HAP-1 (cell line): ENCODE measurements around the gene PRKAR2B.
"Not testable (repeated sequence)": the region's sequence is repeated elsewhere in the genome, so short reads cannot be mapped to it uniquely, and the experiment has no call there.

Source experiments
- DNase-seq, 2 experiments: peaks; one replicate each; pipeline ENCODE4 v3.0.0-alpha.2; 2016 to 2020; ENCODE audit warnings: low spot score in 2 of 2
- H3K27me3 ChIP-seq: fragments of 250-450 bp; sonication (Bioruptor Pico); 2 replicates; pipeline ENCODE4 v1.5.1; 2020; ENCODE audit warnings: low read depth, mild to moderate bottlenecking, moderate library complexity
- H3K36me3 ChIP-seq: fragments of 250-450 bp; sonication (Bioruptor Pico); replicated peaks from 2 replicates; pipeline ENCODE4 v1.5.1; 2020; ENCODE audit warnings: mild to moderate bottlenecking
- H3K4me1 ChIP-seq: fragments of 250-450 bp; sonication (Bioruptor Pico); 2 replicates; pipeline ENCODE4 v1.5.1; 2020; ENCODE audit warnings: mild to moderate bottlenecking
- H3K4me3 ChIP-seq: fragments of 250-450 bp; sonication (Bioruptor Pico); 2 replicates; pipeline ENCODE4 v1.5.1; 2020; ENCODE audit warnings: mild to moderate bottlenecking, moderate library complexity
- H3K9me3 ChIP-seq: fragments of 250-450 bp; sonication (Bioruptor Pico); 2 replicates; pipeline ENCODE4 v1.5.1; 2020; ENCODE audit warnings: mild to moderate bottlenecking, moderate library complexity
- in situ Hi-C: fragments of 300-500 bp; cut with MboI; formaldehyde crosslinking; loops from 3 replicates; pipeline ENCODE4 v1.14.3; 2020; ENCODE audit warnings: low sequenced_read_pairs, inconsistent platforms, mixed read lengths

The PRKAR2B gene

GRCh38 chr7:107145067-107145838, 100.7 kb downstream of the PRKAR2B start:
- no peak for DNase-seq
- H3K4me3 ChIP-seq, result no peak overlapping the region
- in situ Hi-C loops, result loop anchor here (5.0 kb wide), 1 partner anchor 193 kb away; no protein-coding TSS in a partner anchor
- H3K36me3 ChIP-seq, result no peaks in the 10 kb centered on the region
- H3K4me1 ChIP-seq, result no peaks in the 10 kb centered on the region; the same call in 1 of the 2 replicates
- no peaks in the 10 kb centered on the region for H3K27me3 ChIP-seq
- no peaks in the 10 kb centered on the region for H3K9me3 ChIP-seq

GRCh38 chr7:107147464-107148393, 103.2 kb downstream of the PRKAR2B start:
- Histone ChIP-seq H3K36me3 (no peaks in the 10 kb centered on the region), H3K4me1 (no peaks in the 10 kb centered on the region; the same call in 1 of the 2 replicates), H3K27me3 (no peaks in the 10 kb centered on the region), H3K4me3 (no peak overlapping the region), H3K9me3 (no peaks in the 10 kb centered on the region)
- DNase-seq, result peak; percentile 40 to 45
- in situ Hi-C loops, result loop anchor here (5.0 kb wide), 1 partner anchor 195 kb away; no protein-coding TSS in a partner anchor

DNA sequence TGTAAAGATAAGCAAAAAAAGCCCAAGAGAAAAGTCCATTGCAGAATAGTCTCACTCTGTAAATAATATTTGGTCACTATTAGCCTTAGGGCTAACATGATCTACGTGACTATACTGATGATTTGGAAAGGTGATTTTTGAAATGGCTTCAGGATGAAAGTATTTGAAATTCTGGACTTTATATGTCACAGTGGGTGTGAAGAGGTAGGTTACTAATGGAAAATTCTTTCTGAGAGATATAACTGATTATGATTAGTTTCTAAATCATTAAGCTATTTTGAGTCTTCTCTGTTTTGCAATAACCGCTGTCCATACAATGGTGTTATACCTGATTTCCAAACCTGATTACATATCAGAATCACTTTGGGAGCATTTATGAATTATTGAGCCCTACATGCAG, 104.2 kb downstream of the PRKAR2B start:
- H3K4me3 ChIP-seq, result no peak overlapping the region
- no peaks in the 10 kb centered on the region for H3K36me3 ChIP-seq
- no peaks in the 10 kb centered on the region for H3K9me3 ChIP-seq
- DNase-seq, result no peak
- in situ Hi-C loops, result loop anchor here (5.0 kb wide), 1 partner anchor 196 kb away; no protein-coding TSS in a partner anchor
- H3K27me3 ChIP-seq, result no peaks in the 10 kb centered on the region
- no peaks in the 10 kb centered on the region; the same call in 1 of the 2 replicates for H3K4me1 ChIP-seq

DNA sequence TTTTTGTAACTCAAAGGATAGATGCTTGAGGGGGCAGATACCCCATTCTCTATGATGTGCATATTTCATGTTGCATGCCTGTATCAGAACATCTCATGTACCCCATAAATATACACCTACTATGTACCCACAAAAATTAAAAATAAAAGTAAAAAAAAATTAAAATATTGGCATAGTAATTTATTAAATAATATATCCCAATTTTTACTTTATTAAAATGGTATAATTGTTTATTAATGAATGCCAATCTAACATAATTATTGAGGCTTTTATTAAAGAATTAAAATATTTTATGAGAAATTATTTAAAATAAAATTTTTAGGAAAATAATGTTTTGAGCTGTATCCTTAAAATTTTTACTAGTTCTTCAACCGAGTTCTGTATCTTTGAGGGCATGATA, 105.4 kb downstream of the PRKAR2B start:
- Histone ChIP-seq H3K4me3 (no peak overlapping the region), H3K4me1 (no peaks in the 10 kb centered on the region; the same call in 1 of the 2 replicates), H3K9me3 (no peaks in the 10 kb centered on the region), H3K27me3 (no peaks in the 10 kb centered on the region), H3K36me3 (no peaks in the 10 kb centered on the region)
- no peak for DNase-seq
- in situ Hi-C loops, result loop anchor here (5.0 to 10.0 kb wide), 2 partner anchors 198 to 355 kb away; no protein-coding TSS in a partner anchor

DNA sequence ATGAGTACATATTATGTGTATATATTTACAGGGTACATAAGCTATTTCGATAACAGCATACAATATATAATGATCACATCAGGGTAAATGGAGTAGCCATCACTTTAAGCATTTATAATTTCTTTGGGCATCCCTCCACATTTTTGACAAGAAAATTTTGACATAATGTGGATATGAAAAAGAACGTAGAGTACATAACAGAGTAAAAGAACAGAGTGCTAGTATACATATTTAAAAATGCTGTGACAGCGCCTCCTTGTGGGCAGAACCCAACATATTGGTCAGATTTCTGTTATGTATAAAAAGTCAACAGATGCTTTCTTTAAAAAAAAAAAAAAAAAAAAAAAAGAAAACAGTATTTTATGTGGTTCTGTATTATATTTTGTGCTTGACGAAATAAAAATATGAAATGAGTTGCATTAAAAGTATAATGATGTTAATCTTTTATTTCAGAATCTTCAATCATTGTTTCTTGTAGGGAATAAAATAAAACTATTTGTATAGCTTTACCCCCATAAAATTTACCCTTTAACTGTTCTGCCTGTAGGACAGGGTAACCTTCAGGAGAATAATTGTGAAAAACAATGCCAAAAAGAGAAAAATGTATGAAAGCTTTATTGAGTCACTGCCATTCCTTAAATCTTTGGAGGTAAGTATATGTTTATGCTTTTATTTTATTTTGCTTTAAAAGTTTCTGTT, 106.0 kb downstream of the PRKAR2B start:
- Histone ChIP-seq H3K4me1 (no peaks in the 10 kb centered on the region; the same call in 1 of the 2 replicates), H3K36me3 (no peaks in the 10 kb centered on the region), H3K4me3 (no peak overlapping the region), H3K9me3 (no peaks in the 10 kb centered on the region), H3K27me3 (no peaks in the 10 kb centered on the region)
- in situ Hi-C loops, result loop anchor here (10.0 kb wide), 1 partner anchor 356 kb away; no protein-coding TSS in a partner anchor
- peak; percentile 49 to 81 for DNase-seq

- no peaks in the 10 kb centered on the region; the same call in 1 of the 2 replicates for H3K4me1 ChIP-seq
- H3K9me3 ChIP-seq, result no peaks in the 10 kb centered on the region
- no peaks in the 10 kb centered on the region for H3K36me3 ChIP-seq
- H3K4me3 ChIP-seq, result no peak overlapping the region
- no peak for DNase-seq
- in situ Hi-C loops, result loop anchor here (10.0 kb wide), 1 partner anchor 357 kb away; no protein-coding TSS in a partner anchor
- H3K27me3 ChIP-seq, result no peaks in the 10 kb centered on the region
Measured at GRCh38 chr7:107151538-107151937, 107.0 kb downstream of the PRKAR2B start.

DNA sequence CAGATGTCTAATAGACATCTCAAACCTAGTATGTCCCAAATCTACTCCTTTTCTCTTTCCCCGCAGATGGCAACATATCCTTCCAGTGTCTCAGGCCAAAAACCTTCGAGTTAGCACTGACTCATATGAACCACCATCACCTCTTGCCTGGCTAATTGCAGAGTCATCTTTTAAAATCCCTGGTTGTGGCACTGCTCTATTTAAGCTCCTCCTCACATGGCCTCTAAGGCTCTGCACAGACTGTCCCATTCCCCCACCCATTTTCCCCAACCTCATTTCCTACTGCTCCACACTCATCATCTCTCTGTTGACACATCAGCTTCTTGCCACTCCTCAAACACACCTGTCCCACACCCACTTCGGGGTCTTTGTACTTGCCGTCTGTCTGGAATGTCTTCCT, 107.5 kb downstream of the PRKAR2B start:
- DNase-seq, result no peak
- no peaks in the 10 kb centered on the region for H3K36me3 ChIP-seq
- in situ Hi-C loops, result loop anchor here (10.0 kb wide), 1 partner anchor 357 kb away; no protein-coding TSS in a partner anchor
- H3K4me1 ChIP-seq, result no peaks in the 10 kb centered on the region; the same call in 1 of the 2 replicates
- no peaks in the 10 kb centered on the region for H3K27me3 ChIP-seq
- H3K9me3 ChIP-seq, result no peaks in the 10 kb centered on the region
- no peak overlapping the region for H3K4me3 ChIP-seq

DNA sequence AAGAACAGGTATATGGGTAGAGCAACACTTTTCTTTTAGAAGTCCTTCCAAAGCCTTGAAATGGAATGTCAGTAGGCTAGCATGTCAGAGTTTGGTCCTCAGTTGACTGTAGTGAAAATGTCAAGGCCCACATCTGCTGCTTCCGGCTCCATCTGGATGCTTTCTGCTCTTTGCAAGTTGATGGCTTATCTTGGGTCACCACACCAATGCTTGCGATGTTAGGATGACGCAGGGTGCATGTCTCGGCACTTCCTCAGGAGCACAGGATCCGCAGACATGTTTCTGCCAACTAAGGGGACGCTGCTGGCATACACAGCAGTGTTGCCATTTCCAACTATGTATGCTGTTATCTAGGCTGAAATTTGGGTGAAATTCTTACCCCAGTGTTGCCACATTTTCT, 110.3 kb downstream of the PRKAR2B start:
- DNase-seq, result no peak
- H3K27me3 ChIP-seq, result no peaks in the 10 kb centered on the region
- H3K4me3 ChIP-seq, result no peak overlapping the region
- H3K9me3 ChIP-seq, result no peaks in the 10 kb centered on the region
- in situ Hi-C loops, result loop anchor here (10.0 kb wide), 1 partner anchor 360 kb away; no protein-coding TSS in a partner anchor
- H3K36me3 ChIP-seq, result no peaks in the 10 kb centered on the region; the same call in 1 of the 2 replicates
- H3K4me1 ChIP-seq, result no peaks in the 10 kb centered on the region

GRCh38 chr7:107155726-107156125, 111.2 kb downstream of the PRKAR2B start:
- DNase-seq, H3K9me3 ChIP-seq, H3K4me1 ChIP-seq, H3K36me3 ChIP-seq, H3K4me3 ChIP-seq, H3K27me3 ChIP-seq: not testable (repeated sequence)
- in situ Hi-C loops, result loop anchor here (10.0 kb wide), 1 partner anchor 361 kb away; no protein-coding TSS in a partner anchor

DNA sequence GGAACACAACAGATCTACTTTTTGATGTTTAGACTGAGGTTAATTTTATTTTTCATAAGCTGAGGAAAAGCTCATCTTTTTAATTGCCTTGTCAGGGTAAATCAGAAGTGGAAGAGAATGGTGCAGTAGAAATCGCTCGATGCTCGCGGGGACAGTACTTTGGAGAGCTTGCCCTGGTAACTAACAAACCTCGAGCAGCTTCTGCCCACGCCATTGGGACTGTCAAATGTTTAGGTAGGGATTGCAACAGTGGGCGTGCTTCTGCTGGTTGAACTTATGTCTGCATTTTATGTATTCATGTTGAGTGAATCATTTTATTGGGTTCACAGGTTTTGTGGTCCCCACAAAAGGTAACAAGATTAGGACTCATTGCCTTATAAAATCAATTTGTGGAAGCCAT, 112.6 kb downstream of the PRKAR2B start:
- no peak for DNase-seq
- in situ Hi-C loops, result loop anchor here (10.0 kb wide), 1 partner anchor 362 kb away; no protein-coding TSS in a partner anchor
- Histone ChIP-seq H3K27me3 (no peaks in the 10 kb centered on the region), H3K4me3 (no peak overlapping the region), H3K36me3 (no peaks in the 10 kb centered on the region; the same call in 1 of the 2 replicates), H3K9me3 (no peaks in the 10 kb centered on the region), H3K4me1 (no peaks in the 10 kb centered on the region)

- DNase-seq, result no peak
- in situ Hi-C loops, result loop anchor here (10.0 kb wide), 1 partner anchor 363 kb away; no protein-coding TSS in a partner anchor
- Histone ChIP-seq H3K36me3 (no peaks in the 10 kb centered on the region; the same call in 1 of the 2 replicates), H3K27me3 (no peaks in the 10 kb centered on the region), H3K4me3 (no peak overlapping the region), H3K9me3 (no peaks in the 10 kb centered on the region), H3K4me1 (no peaks in the 10 kb centered on the region)
Measured at GRCh38 chr7:107158028-107158427, 113.5 kb downstream of the PRKAR2B start.

GRCh38 chr7:107160389-107160788, 115.9 kb downstream of the PRKAR2B start:
- no peak for DNase-seq
- Histone ChIP-seq H3K4me3 (no peak overlapping the region), H3K27me3 (no peaks in the 10 kb centered on the region), H3K9me3 (no peaks in the 10 kb centered on the region), H3K36me3 (no peaks in the 10 kb centered on the region; the same call in 1 of the 2 replicates), H3K4me1 (no peaks in the 10 kb centered on the region)
- in situ Hi-C loops, result no loop called here

DNA sequence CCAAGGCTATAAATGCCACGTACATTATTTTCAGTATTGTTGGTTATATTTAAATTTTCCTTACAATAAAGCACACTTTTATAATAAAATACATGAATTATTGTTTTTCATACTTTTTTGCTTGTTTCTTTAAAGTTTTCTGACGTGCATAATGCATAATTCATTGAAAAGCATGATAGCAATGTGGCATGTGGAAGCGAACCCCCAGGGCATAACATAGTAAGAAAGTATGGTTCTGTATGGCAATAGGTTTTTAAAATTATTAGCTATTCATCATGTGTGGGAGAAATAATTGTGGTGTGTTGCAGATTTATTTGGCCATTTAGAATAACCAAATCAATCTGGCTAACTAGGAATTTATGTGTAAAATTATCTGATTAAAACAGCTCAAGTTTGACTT, 116.9 kb downstream of the PRKAR2B start:
- H3K36me3 ChIP-seq, result no peaks in the 10 kb centered on the region; the same call in 1 of the 2 replicates
- DNase-seq, result no peak
- in situ Hi-C loops, result no loop called here
- no peaks in the 10 kb centered on the region for H3K4me1 ChIP-seq
- no peaks in the 10 kb centered on the region for H3K27me3 ChIP-seq
- H3K9me3 ChIP-seq, result no peaks in the 10 kb centered on the region
- H3K4me3 ChIP-seq, result no peak overlapping the region
